Urinary bladder (tissue), 4 donors: Measurements from ENCODE around the gene SLC25A39. TPM values are rescaled to one million over a fixed set of nuclear protein-coding genes. Genes with fewer than 3 reads are reported as not detected.
"Not testable (repeated sequence)": the region's sequence is repeated elsewhere in the genome, so short reads cannot be mapped to it uniquely, and the experiment has no call there.

ENCODE experiments used
- DNase-seq: peaks from one replicate; pipeline ENCODE4 v3.0.0-alpha.2; 2015; ENCODE audit errors: extremely low spot score
- H3K27ac ChIP-seq: one replicate; pipeline ENCODE4 v1.5.1; 2013; ENCODE audit warnings: low read depth, mild to moderate bottlenecking, moderate library complexity
- H3K36me3 ChIP-seq: one replicate; pipeline ENCODE4 v1.6.1; 2013; ENCODE audit warnings: mild to moderate bottlenecking, moderate library complexity; ENCODE audit not compliant: insufficient read depth
- H3K4me1 ChIP-seq: one replicate; pipeline ENCODE4 v1.6.1; 2013; ENCODE audit warnings: mild to moderate bottlenecking, moderate library complexity; ENCODE audit not compliant: insufficient read depth
- H3K4me3 ChIP-seq: one replicate; pipeline ENCODE4 v1.5.1; 2013; ENCODE audit warnings: low read depth, low read length
- WGBS: extraction: QIAGEN DNeasy Blood & Tissue Kit; methylation state at CpG from one replicate; pipeline ENCODE4 v1.1.7; 2013; 5-methylcytosine and 5-hydroxymethylcytosine counted together
- polyA plus RNA-seq: library from polyadenylated mRNA; stranded (reverse); fragments of 200-250 nt; gene quantifications from one replicate; pipeline ENCODE4 v1.2.3, GENCODE V29; 2013
- total RNA-seq: library from RNA; depleted of rRNA; stranded (reverse); fragments of >200 nt; gene quantifications from one replicate; pipeline ENCODE4 v1.2.3, GENCODE V29; 2014
- donor health status: healthy with polysubstance abuse.
- donor health status: healthy.

Gene SLC25A39
- total and polyA plus RNA-seq, 2 donors: 27.9 to 74.9 TPM

DNA sequence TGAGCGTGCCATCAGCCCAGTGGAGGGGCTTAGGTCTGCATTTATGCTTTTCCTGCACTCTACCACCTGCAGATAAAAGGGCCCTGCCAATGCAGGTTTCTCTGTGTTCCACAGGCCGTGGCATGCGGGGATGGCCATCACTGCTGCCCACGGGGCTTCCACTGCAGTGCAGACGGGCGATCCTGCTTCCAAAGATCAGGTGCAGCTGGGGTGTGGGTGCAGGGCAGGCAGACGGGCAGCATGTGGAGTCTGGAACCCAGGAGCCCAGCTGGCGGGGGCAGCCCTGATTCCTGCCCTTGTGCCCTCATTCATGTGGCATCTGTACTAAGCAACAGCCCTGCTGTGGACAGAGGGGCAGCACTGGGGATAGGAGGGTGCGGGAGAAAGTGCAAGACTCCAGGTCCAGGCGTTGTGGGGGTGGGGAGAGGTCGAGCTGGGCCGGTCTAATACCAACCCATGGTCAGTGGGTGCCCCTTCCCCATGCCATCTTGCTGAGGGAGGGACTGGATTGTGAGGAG, 25.0 kb upstream of the SLC25A39 start:
- Histone ChIP-seq H3K36me3 (peaks cover 2% of the 10 kb centered on the region), H3K4me3 (no peak overlapping the region), H3K4me1 (no peaks in the 10 kb centered on the region), H3K27ac (no peak overlapping the region)
- DNase-seq: no peak
- WGBS: 90% methylated on average over 12 of the region's 12 CpGs

DNA sequence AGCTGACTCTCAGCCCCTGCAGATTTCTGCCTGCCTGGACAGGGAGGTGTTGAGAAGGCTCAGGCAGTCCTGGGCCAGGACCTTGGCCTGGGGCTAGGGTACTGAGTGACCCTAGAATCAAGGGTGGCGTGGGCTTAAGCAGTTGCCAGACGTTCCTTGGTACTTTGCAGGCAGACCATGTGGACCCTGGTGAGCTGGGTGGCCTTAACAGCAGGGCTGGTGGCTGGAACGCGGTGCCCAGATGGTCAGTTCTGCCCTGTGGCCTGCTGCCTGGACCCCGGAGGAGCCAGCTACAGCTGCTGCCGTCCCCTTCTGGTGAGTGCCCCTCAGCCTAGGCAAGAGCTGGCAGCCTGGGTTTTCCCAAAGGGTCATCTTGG, 24.4 kb upstream of the SLC25A39 start:
- Histone ChIP-seq H3K36me3 (peaks cover 2% of the 10 kb centered on the region), H3K4me3 (no peak overlapping the region), H3K4me1 (no peaks in the 10 kb centered on the region), H3K27ac (no peak overlapping the region)
- 86% methylated on average over 6 of the region's 6 CpGs for WGBS
- no peak for DNase-seq

DNA sequence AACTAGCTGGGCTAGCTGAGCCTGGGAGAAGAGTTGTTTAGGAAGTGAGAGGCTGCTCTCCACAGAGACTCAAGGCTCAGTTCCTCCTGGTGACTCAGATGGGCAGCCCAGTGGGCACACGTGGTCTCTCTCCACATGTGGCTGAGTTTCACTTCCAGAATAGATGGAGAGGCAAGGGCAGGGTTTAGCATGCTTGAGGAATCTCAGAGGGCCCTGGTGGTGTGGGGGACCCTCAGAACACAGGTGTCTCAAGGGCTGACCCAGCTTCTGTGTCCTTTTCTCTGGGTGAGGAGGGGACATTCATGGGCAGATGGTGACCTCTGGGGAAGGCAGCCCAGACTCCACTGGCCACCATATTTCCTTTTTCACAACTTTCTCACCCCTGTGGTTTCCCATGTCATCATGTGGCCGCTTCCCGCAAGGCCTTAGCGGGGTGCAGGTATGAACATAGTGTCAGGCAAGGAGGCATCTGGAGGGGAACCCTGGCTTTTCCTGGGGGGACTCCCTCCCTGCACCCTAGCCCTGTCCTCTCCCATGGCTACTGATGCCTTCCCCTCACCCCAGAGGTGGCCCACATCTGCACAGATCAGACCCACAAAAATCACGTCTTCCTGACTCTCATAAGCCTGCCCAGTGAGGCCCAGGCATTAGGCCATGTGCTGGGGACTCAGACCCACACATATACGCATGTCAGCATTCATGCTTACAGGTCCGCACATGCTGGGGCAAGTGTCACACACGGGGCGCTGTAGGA, 23.8 kb upstream of the SLC25A39 start:
- H3K36me3 ChIP-seq: peaks cover 2% of the 10 kb centered on the region
- no peak overlapping the region for H3K27ac ChIP-seq
- WGBS: 77% methylated on average over 9 of the region's 9 CpGs
- H3K4me3 ChIP-seq: no peak overlapping the region
- DNase-seq: no peak
- no peaks in the 10 kb centered on the region for H3K4me1 ChIP-seq

DNA sequence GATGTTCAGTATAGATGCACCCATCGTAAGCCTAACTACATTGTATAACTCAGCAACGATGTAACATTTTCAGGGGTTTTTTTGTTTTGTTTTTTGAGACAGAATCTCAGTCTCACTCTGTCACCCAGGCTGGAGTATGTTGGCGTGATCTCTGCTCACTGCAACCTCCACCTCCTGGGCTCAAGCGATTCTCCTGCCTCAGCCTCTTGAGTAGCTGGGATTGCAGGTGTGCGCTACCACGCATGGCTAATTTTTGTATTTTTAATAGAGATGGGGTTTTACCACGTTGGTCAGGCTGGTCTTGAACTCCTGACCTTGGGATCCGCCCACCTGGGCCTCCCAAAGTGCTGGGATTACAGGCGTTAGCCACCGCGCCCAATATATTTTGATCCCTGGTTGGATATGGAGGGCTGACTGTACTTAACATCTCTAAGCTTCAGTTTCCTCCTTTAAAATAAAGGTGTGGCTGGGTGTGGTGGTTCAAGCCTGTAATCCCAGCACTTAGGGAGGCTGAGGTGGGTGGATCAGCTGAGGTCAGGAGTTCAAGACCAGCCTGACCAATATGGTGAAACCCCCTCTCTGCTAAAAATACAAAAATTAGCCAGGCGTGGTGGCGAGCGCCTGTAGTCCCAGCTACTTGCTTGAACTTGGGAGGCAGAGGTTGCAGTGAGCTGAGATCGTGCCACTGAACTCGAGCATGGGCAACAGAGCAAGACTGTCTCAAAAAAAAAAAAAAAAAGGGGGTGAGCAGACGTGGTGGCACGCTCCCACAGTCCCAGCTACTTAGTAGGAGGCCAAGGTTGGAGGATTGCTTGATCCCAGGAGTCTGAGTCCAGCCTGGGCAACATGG, 22.8 kb upstream of the SLC25A39 start:
- H3K4me1 ChIP-seq, H3K4me3 ChIP-seq, H3K36me3 ChIP-seq, DNase-seq, H3K27ac ChIP-seq: not testable (repeated sequence)
- 79% methylated on average over 18 of the region's 18 CpGs for WGBS

DNA sequence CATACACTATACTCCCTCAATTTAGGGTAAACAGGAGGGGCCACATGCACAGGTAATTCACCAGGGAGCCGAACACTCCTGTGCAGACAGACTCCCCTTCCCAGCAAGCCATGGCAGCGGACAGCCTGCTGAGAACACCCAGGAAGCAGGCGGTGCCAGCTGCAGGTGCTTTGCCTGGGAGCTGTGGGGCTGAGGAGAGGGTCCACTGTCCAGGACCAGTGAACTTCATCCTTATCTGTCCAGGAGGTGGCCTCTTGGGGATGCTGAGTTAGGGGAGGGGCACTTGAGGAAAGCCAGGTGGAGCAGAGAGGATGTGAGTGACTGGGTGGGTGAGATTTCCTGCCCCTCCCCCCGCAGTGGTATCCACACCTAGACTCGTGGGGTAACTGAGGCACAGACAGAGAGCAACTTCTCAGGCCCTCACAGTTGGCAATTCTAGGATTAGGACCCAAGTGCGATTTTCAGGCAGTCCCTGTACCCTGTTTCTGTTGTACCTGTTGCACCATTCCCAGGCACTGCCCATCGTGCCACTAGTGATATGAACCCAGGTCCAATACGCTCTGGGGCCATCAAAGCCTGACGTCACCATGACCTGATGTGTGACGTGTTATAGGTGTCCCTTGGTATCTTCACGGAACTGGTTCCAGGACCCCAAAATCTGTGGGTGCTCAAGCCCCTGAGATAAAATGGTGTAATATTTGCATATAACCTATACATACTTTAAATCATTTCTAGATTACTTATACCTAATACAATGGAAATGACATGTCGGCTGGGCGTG, 21.6 kb upstream of the SLC25A39 start:
- Histone ChIP-seq H3K4me1 (no peaks in the 10 kb centered on the region), H3K36me3 (no peaks in the 10 kb centered on the region), H3K27ac (no peak overlapping the region), H3K4me3 (no peak overlapping the region)
- DNase-seq: no peak
- 70% methylated on average over 13 of the region's 13 CpGs for WGBS

DNA sequence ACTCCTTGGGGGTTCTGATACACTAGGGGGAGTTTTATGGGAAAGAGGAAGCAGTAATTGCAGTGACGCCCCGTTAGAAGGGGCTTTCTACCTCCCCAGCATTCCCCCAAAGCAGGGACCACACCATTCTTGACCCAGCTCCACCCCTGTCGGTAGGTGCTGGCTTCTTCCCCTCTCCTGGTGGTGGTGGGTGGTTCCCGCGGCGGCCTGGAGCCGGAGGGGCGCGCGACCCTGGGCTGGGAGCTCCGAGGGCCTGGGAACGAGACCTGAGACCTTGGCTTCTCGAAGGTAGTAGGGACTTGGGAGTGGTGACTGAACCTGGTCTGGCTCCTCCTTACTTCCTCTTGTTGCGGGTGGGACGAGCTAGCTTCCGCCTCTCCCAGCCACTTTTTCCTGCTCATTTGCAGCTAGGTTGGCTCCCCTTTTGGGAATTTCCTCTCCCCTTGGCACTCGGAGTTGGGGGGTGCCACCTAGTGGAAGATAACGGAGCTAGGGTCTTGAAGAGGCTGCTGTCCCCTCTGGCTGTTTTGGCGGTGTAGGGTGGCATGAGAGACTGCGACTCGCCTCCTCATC, 20.9 kb upstream of the SLC25A39 start:
- Histone ChIP-seq H3K4me1 (no peaks in the 10 kb centered on the region), H3K27ac (peak overlapping the region; percentile 95), H3K36me3 (no peaks in the 10 kb centered on the region), H3K4me3 (peak overlapping the region; percentile 68)
- no peak for DNase-seq
- WGBS: 2% methylated on average over 21 of the region's 21 CpGs

DNA sequence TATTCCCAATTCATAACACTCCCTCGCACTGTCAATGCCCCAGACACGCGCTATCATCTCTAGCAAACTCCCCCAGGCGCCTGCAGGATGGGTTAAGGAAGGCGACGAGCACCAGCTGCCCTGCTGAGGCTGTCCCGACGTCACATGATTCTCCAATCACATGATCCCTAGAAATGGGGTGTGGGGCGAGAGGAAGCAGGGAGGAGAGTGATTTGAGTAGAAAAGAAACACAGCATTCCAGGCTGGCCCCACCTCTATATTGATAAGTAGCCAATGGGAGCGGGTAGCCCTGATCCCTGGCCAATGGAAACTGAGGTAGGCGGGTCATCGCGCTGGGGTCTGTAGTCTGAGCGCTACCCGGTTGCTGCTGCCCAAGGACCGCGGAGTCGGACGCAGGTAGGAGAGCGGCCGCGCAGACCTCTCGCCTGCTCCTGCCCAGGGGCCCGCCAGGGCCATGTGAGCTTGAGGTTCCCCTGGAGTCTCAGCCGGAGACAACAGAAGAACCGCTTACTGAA, 20.4 kb upstream of the SLC25A39 start, which contains the start of gene GRN:
Gene GRN (plus strand): TSS at position 364 of the 515 bp plus-strand sequence. CDS start 3,863 bp downstream, outside the sequence.
- H3K4me3 ChIP-seq: peak within 1 kb of the TSS; percentile 68
- WGBS: under 1% methylated on average over 26 of the region's 26 CpGs

DNA sequence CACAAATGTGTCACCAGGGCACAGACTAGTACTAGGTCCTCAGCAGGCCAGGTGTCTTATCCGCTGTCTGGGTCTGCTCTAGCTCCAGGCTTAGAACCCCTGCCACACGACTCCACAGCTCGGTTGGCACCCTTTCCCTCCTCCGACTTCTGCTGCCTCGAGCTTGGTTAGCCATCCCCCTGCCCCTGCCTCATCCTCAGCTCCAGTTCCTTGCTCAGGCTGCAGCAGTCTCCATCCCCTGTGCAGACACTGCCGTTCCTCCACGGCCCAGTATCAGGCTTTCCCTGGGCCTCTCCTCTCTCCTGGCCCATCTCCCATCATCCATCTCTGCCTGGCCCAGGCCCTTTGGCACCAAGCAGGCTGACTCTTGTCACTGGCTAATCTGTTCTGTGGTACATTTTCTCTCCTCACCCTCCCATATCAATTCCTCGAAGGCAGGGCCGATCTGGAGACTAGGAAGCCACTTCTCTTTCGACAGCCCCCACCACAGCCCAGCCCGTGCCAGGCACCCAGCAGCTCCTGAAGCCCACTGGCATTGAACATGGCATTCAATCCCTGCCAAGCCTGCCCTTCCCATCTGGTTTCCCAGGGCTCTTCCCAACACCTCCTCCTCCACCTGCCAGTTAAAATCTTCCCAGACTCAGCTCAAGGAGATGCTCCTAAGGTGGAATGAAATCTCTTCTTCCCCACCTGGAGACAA, 19.0 kb upstream of the SLC25A39 start:
- DNase-seq: no peak
- Histone ChIP-seq H3K36me3 (no peaks in the 10 kb centered on the region), H3K27ac (no peak overlapping the region), H3K4me3 (no peak overlapping the region), H3K4me1 (no peaks in the 10 kb centered on the region)
- 70% methylated on average over 11 of the region's 11 CpGs for WGBS

More for the DNA sequence above, 20.4 kb upstream of the SLC25A39 start, which contains the start of gene GRN:
- Histone ChIP-seq H3K27ac (peak within 1 kb of the TSS; percentile 95), H3K4me1 (no peaks in the 10 kb centered on the region), H3K36me3 (no peaks in the 10 kb centered on the region)
- DNase-seq: peak; percentile 100

DNA sequence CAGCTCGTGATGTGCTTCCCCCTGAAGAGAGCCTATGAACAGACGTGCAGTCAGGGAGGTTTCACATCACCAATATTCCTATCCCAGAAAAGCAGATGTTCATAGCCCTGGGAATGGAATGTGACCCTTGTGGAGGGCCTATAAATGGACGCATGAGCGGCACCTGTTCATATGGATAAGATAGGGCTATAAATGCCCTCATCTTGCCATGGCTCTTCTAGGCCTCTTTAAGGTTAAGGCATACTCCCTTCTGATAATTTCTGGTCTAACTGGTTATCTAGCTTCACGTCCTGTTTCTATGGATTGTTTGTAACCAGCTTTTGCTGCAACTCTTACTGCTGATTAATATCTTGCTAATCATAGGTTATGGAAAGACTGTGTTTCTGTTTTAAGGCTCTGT, 15.9 kb upstream of the SLC25A39 start:
- H3K27ac ChIP-seq, DNase-seq, H3K4me1 ChIP-seq, H3K4me3 ChIP-seq, H3K36me3 ChIP-seq: not testable (repeated sequence)
- WGBS: 61% methylated on average over 5 of the region's 5 CpGs

DNA sequence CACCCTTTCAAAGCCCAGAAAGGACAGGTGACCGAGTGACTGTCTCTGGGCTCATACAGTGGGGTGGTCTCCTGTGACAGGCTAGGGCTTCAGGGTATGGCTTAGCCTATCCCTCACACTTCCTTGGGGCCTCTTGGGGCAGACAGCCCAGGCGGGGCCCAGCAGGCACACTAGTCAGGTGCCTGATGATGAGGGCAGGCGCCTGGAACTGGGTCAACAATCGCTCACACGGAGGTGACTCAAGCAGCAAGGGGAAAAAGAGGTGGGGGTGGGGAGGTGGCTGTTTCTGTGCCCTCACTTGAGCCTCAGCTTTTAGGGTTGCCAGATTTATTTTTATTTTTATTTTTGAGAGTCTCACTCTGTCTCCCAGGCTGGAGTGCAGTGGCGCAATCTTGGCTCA, 14.1 kb upstream of the SLC25A39 start:
- no peak overlapping the region for H3K27ac ChIP-seq
- H3K36me3 ChIP-seq: no peaks in the 10 kb centered on the region
- H3K4me1 ChIP-seq: no peaks in the 10 kb centered on the region
- DNase-seq: no peak
- 48% methylated on average over 6 of the region's 6 CpGs for WGBS
- H3K4me3 ChIP-seq: no peak overlapping the region

DNA sequence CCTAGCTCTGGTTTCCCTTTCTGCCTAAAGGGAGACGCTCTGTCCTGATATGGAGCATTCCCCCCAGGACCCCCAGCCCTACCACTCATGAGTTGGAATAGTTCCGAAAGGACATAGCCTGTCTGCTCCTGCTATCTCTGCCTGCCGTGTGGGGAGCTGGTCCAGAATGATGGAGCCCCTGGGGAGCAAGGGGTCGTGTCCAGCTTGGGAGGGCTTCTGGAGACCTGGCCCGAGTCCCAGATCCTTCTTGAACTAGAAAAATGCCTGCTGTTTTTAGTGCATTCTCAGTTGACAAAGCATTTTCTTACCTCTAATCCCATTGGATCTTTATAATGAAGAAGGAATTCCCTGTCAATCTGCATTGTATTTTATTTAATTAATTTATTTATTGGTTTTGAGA, 11.3 kb upstream of the SLC25A39 start:
- H3K36me3 ChIP-seq: no peaks in the 10 kb centered on the region
- H3K4me3 ChIP-seq: no peak overlapping the region
- 31% methylated on average over 5 of the region's 5 CpGs for WGBS
- no peak for DNase-seq
- H3K27ac ChIP-seq: no peak overlapping the region
- no peaks in the 10 kb centered on the region for H3K4me1 ChIP-seq

DNA sequence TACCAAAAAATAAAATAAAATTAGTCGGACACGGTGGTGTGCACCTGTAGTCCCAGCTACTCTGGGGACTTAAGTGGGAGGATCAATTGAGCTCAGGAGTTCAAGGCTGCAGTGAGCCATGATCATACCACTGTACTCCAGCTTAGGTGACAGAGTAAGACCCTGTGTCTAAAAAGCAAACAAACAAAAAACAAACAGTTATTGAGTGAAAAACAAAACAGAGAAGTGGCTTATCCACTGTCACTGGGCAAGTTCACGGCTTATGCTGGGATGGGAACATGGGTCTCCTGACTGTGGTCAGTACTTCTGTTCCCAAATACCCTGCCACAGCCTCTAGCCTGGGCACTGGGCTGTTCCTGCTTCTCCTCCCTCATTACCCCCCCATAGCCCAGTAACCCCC, 10.9 kb upstream of the SLC25A39 start:
- Histone ChIP-seq H3K4me1 (no peaks in the 10 kb centered on the region), H3K4me3 (no peak overlapping the region), H3K36me3 (no peaks in the 10 kb centered on the region), H3K27ac (no peak overlapping the region)
- no peak for DNase-seq
- WGBS: 84% methylated on average over 3 of the region's 3 CpGs
